Measurements from ENCODE around the gene TMC2. TPM values are rescaled to one million over a fixed set of nuclear protein-coding genes. Genes with fewer than 3 reads are reported as not detected.

The TMC2 gene
- polyA plus RNA-seq, 3 donors, result not detected

DNA sequence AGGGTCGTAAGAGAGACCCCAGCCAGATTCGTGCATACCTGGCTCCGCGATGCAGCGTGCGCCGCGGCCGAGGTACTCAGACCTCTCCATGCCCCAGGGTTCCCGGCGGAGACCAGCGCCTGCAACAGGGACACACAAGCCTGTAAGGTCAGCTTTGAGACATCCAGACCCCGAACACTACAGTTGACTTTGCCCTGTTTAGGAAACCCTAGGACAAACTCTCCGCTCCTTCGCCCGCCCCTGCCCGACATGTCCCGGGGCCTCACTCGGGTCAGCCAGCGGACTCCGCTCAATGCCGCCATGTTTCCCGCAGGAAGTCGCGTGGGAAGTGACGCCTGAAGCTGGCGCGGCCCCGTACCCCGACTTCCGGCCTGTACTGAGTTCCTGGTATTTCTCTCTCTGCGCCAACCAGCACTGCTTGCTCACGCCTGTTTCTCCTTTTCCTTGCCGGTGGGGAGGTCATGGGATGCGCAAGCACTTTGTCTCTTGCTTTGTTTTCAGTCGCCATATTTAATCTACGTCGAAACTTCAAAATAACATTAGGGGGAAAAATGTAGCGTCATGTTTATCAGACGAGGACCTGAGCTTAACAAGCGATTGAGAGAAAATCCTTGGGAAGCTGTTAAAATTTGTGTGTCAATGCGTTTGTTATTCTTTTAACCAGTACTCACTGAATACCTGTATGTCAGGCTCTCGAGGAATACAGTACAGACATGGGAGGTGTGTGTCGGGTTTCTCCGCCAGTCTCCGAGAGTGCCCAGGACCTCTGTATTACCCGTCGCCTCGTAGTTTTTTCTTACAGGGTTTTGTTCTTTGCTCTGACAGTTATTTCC, 127.7 kb downstream of the TMC2 start, which contains the start of gene IDH3B:
Gene IDH3B, minus strand, starts transcription at position 330 of the 833 bp plus-strand sequence. Its CDS starts 28 bp downstream, at position 302.
- TF ChIP-seq, protein P1, sequence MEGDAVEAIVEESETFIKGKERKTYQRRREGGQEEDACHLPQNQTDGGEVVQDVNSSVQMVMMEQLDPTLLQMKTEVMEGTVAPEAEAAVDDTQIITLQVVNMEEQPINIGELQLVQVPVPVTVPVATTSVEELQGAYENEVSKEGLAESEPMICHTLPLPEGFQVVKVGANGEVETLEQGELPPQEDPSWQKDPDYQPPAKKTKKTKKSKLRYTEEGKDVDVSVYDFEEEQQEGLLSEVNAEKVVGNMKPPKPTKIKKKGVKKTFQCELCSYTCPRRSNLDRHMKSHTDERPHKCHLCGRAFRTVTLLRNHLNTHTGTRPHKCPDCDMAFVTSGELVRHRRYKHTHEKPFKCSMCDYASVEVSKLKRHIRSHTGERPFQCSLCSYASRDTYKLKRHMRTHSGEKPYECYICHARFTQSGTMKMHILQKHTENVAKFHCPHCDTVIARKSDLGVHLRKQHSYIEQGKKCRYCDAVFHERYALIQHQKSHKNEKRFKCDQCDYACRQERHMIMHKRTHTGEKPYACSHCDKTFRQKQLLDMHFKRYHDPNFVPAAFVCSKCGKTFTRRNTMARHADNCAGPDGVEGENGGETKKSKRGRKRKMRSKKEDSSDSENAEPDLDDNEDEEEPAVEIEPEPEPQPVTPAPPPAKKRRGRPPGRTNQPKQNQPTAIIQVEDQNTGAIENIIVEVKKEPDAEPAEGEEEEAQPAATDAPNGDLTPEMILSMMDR (IDR thresholded peaks at IDR 0.05), result no peak
- peak within 1 kb of the TSS; percentile 97 for H3K27ac ChIP-seq (ENCODE audit: low read depth in 1 of 2, low read length in 2 of 2)
- DNase-seq, result peak; percentile 96 to 98 (median 97)
- peaks cover 0 to 2% of the 10 kb centered on the region in 2 donors for H3K27me3 ChIP-seq (ENCODE audit: control insufficient read depth in 2 of 2, insufficient read depth in 2 of 2, low read length in 2 of 2)
- H3K4me2 ChIP-seq (replicated peaks; ENCODE audit: extremely low read depth, low read length, poor library complexity, severe bottlenecking), result peak within 1 kb of the TSS; percentile 97
- H3K4me1 ChIP-seq (ENCODE audit: control insufficient read depth in 1 of 2, insufficient read depth in 2 of 2, low read length in 2 of 2), result peaks cover 15 to 16% of the 10 kb centered on the region in 2 donors
- Mint-ChIP-seq H3K9me3 (peaks cover 0 to 3% (median 2%) of the 10 kb centered on the region in 7 donors), H3K4me3 (peak within 1 kb of the TSS; percentile 90 to 94), H3K27ac (peak within 1 kb of the TSS; percentile 92 to 96 (median 95)), H3K36me3 (peaks cover 33 to 41% of the 10 kb centered on the region in 2 donors), H3K27me3 (ENCODE audit: low read depth in 3 of 3) (peaks cover 2 to 7% (median 6%) of the 10 kb centered on the region in 3 donors), H3K4me1 (peaks cover 12% of the 10 kb centered on the region)
- H3K79me2 ChIP-seq (ENCODE audit: insufficient read depth, low read length), result peaks cover 14% of the 10 kb centered on the region
- 1% methylated on average over 34 of the region's 49 CpGs for WGBS (ENCODE audit: insufficient coverage)
- H3K9me3 ChIP-seq (replicated peaks in 1 of 2; ENCODE audit: control insufficient read depth in 1 of 2, insufficient read depth in 1 of 2, low read length in 2 of 2), result no peaks in the 10 kb centered on the region
- peak within 1 kb of the TSS; percentile 92 for H2AFZ ChIP-seq (ENCODE audit: insufficient read depth, low read depth, low read length, poor library complexity, severe bottlenecking)
- peak within 1 kb of the TSS; percentile 79 to 98 (median 86) for H3K4me3 ChIP-seq (replicated peaks in 1 of 3; ENCODE audit: low read depth in 2 of 3, low read length in 3 of 3)
- peaks cover 32 to 34% of the 10 kb centered on the region in 2 donors for H3K36me3 ChIP-seq (replicated peaks in 1 of 2; ENCODE audit: control insufficient read depth in 1 of 2, insufficient read depth in 2 of 2, low read length in 2 of 2)
- peak within 1 kb of the TSS; percentile 71 for H3K9ac ChIP-seq (ENCODE audit: insufficient read depth, low read length, poor library complexity, severe bottlenecking)
- H4K20me1 ChIP-seq (ENCODE audit: insufficient read depth, low read length), result no peaks in the 10 kb centered on the region
- intact Hi-C loops (cut with micrococcal nuclease), result loop anchor here in 1 of 2 donors (10.0 kb wide), 1 partner anchor 139 kb away; no protein-coding TSS in a partner anchor

DNA sequence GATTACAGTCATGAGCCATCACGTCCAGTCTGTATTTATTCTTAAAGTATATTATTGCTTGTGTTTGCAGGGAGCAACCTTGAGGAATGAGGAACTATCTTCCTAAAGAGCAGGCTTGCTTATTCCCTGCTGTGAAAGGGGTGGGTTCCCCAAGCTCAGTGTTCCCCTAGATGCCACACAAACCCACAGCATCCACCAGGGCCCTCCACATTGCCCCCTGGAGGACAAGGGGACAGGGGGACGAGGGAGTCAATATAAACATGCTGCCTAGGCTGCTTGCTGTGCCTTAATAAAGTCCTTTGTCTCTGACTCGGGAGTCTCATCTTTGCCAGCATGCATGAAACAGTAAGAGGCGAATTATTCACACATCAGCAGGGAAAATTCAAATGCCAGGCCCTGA, 135.6 kb downstream of the TMC2 start:
- no peak overlapping the region for H3K4me3 Mint-ChIP-seq
- Histone ChIP-seq H4K20me1 (ENCODE audit: insufficient read depth, low read length) (no peaks in the 10 kb centered on the region), H2AFZ (ENCODE audit: insufficient read depth, low read depth, low read length, poor library complexity, severe bottlenecking) (no peak overlapping the region), H3K79me2 (ENCODE audit: insufficient read depth, low read length) (no peaks in the 10 kb centered on the region), H3K9me3 (replicated peaks in 1 of 2; ENCODE audit: control insufficient read depth in 1 of 2, insufficient read depth in 1 of 2, low read length in 2 of 2) (no peaks in the 10 kb centered on the region), H3K4me3 (replicated peaks in 1 of 3; ENCODE audit: low read depth in 2 of 3, low read length in 3 of 3) (no peak overlapping the region), H3K36me3 (replicated peaks in 1 of 2; ENCODE audit: control insufficient read depth in 1 of 2, insufficient read depth in 2 of 2, low read length in 2 of 2) (no peaks in the 10 kb centered on the region), H3K27me3 (ENCODE audit: control insufficient read depth in 2 of 2, insufficient read depth in 2 of 2, low read length in 2 of 2) (peaks cover 0 to 2% of the 10 kb centered on the region in 2 donors), H3K9ac (ENCODE audit: insufficient read depth, low read length, poor library complexity, severe bottlenecking) (no peak overlapping the region), H3K4me1 (ENCODE audit: control insufficient read depth in 1 of 2, insufficient read depth in 2 of 2, low read length in 2 of 2) (no peaks in the 10 kb centered on the region), H3K4me2 (replicated peaks; ENCODE audit: extremely low read depth, low read length, poor library complexity, severe bottlenecking) (no peak overlapping the region), H3K27ac (ENCODE audit: low read depth in 1 of 2, low read length in 2 of 2) (no peak overlapping the region)
- TF ChIP-seq, protein P1 (IDR thresholded peaks at IDR 0.05), result no peak
- WGBS (ENCODE audit: insufficient coverage), result 39% methylated on average over 3 of the region's 4 CpGs
- H3K36me3 Mint-ChIP-seq, result no peaks in the 10 kb centered on the region
- H3K27ac Mint-ChIP-seq, result no peak overlapping the region
- no peak for DNase-seq
- intact Hi-C loops (cut with micrococcal nuclease), result no loop called here
- peaks cover 6 to 18% (median 8%) of the 10 kb centered on the region in 3 donors for H3K27me3 Mint-ChIP-seq (ENCODE audit: low read depth in 3 of 3)
- H3K4me1 Mint-ChIP-seq, result no peaks in the 10 kb centered on the region
- H3K9me3 Mint-ChIP-seq, result no peaks in the 10 kb centered on the region
